ENCODE data around the gene MARCHF2.

DNA sequence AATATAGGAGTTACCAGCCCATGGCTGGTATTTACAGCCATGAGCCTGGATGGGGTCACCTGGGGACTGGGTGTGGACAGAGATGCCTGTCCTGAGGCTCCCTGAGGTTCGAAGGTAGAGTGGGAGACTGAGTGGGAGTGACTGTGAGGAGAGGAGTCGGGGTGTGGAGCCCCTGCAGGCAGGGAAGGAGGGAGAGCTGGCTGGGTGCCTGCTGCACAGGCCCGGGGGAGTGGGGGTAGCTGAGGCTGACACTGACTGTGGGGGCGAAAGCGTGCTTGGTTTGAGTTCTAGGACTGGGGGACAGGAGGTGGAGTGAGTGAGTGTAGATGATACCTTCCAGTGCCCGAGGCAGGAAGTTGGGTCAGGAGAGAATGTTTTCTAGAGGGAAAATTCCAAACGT lies 15.8 kb upstream of the MARCHF2 start:
- TF ChIP-seq, protein P1, sequence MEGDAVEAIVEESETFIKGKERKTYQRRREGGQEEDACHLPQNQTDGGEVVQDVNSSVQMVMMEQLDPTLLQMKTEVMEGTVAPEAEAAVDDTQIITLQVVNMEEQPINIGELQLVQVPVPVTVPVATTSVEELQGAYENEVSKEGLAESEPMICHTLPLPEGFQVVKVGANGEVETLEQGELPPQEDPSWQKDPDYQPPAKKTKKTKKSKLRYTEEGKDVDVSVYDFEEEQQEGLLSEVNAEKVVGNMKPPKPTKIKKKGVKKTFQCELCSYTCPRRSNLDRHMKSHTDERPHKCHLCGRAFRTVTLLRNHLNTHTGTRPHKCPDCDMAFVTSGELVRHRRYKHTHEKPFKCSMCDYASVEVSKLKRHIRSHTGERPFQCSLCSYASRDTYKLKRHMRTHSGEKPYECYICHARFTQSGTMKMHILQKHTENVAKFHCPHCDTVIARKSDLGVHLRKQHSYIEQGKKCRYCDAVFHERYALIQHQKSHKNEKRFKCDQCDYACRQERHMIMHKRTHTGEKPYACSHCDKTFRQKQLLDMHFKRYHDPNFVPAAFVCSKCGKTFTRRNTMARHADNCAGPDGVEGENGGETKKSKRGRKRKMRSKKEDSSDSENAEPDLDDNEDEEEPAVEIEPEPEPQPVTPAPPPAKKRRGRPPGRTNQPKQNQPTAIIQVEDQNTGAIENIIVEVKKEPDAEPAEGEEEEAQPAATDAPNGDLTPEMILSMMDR (IDR thresholded peaks at IDR 0.05) = no peak
- TF ChIP-seq POLR2A (IDR thresholded peaks at IDR 0.05) = no peak

Data from lower leg skin (tissue), 3 donors.